H1 (cell line): ENCODE data around the gene UBE2E2.

Source experiments
- CTCF ChIP-seq, 3 experiments: IDR thresholded peaks; 1 replicate in 2 of 3; 2 replicates in 1 of 3; pipeline versions ENCODE4 v1.5.1 to v1.6.1; 2011; ENCODE audit warnings: low read length in 3 of 3, mild to moderate bottlenecking in 3 of 3, inconsistent platforms in 2 of 3, low read depth in 1 of 3, moderate library complexity in 1 of 3; ENCODE audit not compliant: insufficient read depth in 1 of 3; ENCODE audit errors: control extremely low read depth in 1 of 3
- E2F6 ChIP-seq: IDR thresholded peaks from 2 replicates; pipeline ENCODE4 v1.6.1; 2012; ENCODE audit warnings: inconsistent platforms
- EGR1 ChIP-seq: IDR thresholded peaks from 2 replicates; pipeline ENCODE4 v1.6.1; 2011; ENCODE audit warnings: low read depth, low read length, borderline replicate concordance
- EZH2 ChIP-seq: fragments of 200-600 bp; sonication (generic); IDR thresholded peaks from 2 replicates; pipeline ENCODE4 v1.7.1; 2012; ENCODE audit warnings: low read depth, mild to moderate bottlenecking, moderate library complexity, low read length, inconsistent platforms; ENCODE audit not compliant: severe bottlenecking
- GABPA ChIP-seq: IDR thresholded peaks from 2 replicates; pipeline ENCODE4 v1.6.1; 2011; ENCODE audit warnings: mild to moderate bottlenecking, low read length, moderate library complexity, borderline replicate concordance; ENCODE audit not compliant: insufficient read depth
- JUND ChIP-seq: IDR thresholded peaks from 2 replicates; pipeline ENCODE4 v1.6.1; 2011; ENCODE audit warnings: mild to moderate bottlenecking, improper control_type of control experiment, low read length
- RFX5 ChIP-seq: IDR thresholded peaks from 2 replicates; pipeline ENCODE4 v1.6.1; 2011; ENCODE audit warnings: low read depth, low read length, improper control_type of control experiment, borderline replicate concordance
- SIX5 ChIP-seq: IDR thresholded peaks from 2 replicates; pipeline ENCODE4 v1.6.1; 2011; ENCODE audit warnings: mild to moderate bottlenecking, low read depth, low read length
- TAF1 ChIP-seq: IDR thresholded peaks from 2 replicates; pipeline ENCODE4 v1.6.1; 2011; ENCODE audit warnings: mild to moderate bottlenecking, low read depth, low read length
- TCF12 ChIP-seq: IDR thresholded peaks from 2 replicates; pipeline ENCODE4 v1.6.1; 2011; ENCODE audit warnings: low read depth, mild to moderate bottlenecking, low read length

- TF ChIP-seq EZH2 = no peak
- no peak for TF ChIP-seq RFX5
- no peak for TF ChIP-seq TCF12
- TF ChIP-seq SIX5 = no peak
- no peak for TF ChIP-seq TAF1
- TF ChIP-seq CTCF (IDR thresholded peaks at IDR 0.05; ENCODE audit: control extremely low read depth in 1 of 3, insufficient read depth in 1 of 3, low read depth in 1 of 3, low read length in 3 of 3) = no peak
- TF ChIP-seq EGR1 = no peak
- TF ChIP-seq JUND = no peak
- TF ChIP-seq GABPA = no peak
- TF ChIP-seq E2F6 = no peak
These were observed 3.5 kb upstream of the UBE2E2 start for GRCh38 chr3:23199649-23200048.
